ENCODE results near the gene RBPJL. TPM values are rescaled to one million over a fixed set of nuclear protein-coding genes. Genes with fewer than 3 reads are reported as not detected.

RBPJL gene
- total and polyA plus RNA-seq, 2 experiments from 2014 or later: not detected

DNA sequence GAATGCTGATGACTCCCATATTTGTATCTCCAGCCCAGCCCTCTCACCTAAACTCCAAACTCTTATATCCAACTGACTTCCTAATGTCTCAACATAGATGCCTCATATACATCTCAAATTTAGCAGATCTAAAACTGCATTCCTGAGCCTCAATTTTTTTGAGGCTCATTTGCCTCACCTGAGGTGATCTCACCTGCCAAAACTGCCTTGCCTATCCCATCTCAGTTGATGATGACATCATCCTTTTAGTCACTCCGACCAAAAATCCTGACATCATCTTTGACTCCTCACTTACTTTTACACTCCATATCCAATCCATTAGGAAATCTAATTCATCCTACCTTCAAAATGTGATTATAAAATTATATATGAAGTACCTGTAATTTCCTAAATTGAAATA lies 26.6 kb upstream of the RBPJL start:
- no peak overlapping the region for H3K27ac ChIP-seq
- H3K9me3 ChIP-seq (ENCODE audit: low read depth): no peaks in the 10 kb centered on the region
- no peaks in the 10 kb centered on the region for H3K27me3 ChIP-seq
- no peak overlapping the region for H2AFZ ChIP-seq
- WGBS (ENCODE audit: low lambda C conversion rate, missing lambda C conversion rate): 80% methylated on average over 1 of the region's 1 CpG
- no peaks in the 10 kb centered on the region for H3K79me2 ChIP-seq
- H3K4me2 ChIP-seq: no peak overlapping the region
- DNase-seq (ENCODE audit: low spot score): no peak
- H3K4me1 ChIP-seq (ENCODE audit: insufficient read depth): no peaks in the 10 kb centered on the region
- H3K36me3 ChIP-seq (replicated peaks; ENCODE audit: insufficient read depth, low read depth): no peaks in the 10 kb centered on the region
- TF ChIP-seq EZH2phosphoT487 (IDR thresholded peaks at IDR 0.05; ENCODE audit: low read depth, severe bottlenecking, unreplicated experiment) (no peak), EZH2 (IDR thresholded peaks at IDR 0.05; ENCODE audit: borderline replicate concordance) (no peak), CTCF (IDR thresholded peaks at IDR 0.05; ENCODE audit: poor library complexity) (no peak)
- H3K4me3 ChIP-seq: no peak overlapping the region
- H4K20me1 ChIP-seq (ENCODE audit: insufficient read depth, poor library complexity, severe bottlenecking): no peaks in the 10 kb centered on the region
- H3K9me2 ChIP-seq (replicated peaks; ENCODE audit: insufficient read depth): no peaks in the 10 kb centered on the region

DNA sequence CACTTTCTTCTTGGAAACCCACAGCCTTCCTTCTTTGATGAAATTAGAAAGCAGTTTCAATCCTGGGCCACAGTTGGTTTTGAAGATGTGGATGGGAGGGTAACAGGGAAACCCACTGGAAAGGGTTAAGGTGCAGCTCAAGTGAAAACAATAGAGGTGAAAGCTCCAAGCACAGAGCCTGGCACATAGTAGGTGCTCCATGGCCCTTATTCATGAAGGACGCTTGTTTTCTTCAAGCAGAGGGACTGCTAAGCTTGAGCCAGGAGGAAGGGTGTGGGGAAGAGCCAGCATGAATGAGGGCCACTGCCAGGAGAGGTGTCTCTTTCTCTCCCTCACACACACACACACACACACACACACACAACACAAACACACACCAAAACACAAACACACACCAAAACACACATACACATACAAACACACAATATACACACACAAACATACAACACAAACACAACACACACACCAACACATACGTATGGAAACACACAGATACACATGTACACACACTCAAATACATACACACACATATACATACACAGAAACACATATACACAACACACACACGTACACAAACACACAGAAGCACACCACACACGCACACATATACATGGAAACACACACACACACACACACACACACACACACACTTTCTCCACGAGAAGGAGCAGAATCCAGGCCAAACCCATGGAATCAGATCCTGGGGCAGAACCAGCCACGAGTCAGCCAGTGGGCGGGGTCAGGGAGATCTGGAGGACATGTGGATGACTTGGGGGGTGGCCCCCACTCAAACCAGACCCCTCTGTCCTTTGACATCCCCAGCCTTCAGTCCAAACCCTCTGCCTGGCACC lies 23.7 kb upstream of the RBPJL start:
- DNase-seq (ENCODE audit: low spot score): no peak
- 79% methylated on average over 7 of the region's 7 CpGs for WGBS (ENCODE audit: low lambda C conversion rate, missing lambda C conversion rate)
- no peak overlapping the region for H2AFZ ChIP-seq

GRCh38 chr20:45283551-45284057 lies 23.0 kb upstream of the RBPJL start:
- H3K9me2 ChIP-seq (replicated peaks; ENCODE audit: insufficient read depth): no peaks in the 10 kb centered on the region
- no peaks in the 10 kb centered on the region for H3K9me3 ChIP-seq (ENCODE audit: low read depth)
- DNase-seq (ENCODE audit: low spot score): no peak
- no peak overlapping the region for H2AFZ ChIP-seq
- H3K27ac ChIP-seq: no peak overlapping the region
- no peak overlapping the region for H3K4me2 ChIP-seq
- H3K36me3 ChIP-seq (replicated peaks; ENCODE audit: insufficient read depth, low read depth): no peaks in the 10 kb centered on the region
- no peak for TF ChIP-seq EZH2phosphoT487 (IDR thresholded peaks at IDR 0.05; ENCODE audit: low read depth, severe bottlenecking, unreplicated experiment)
- TF ChIP-seq CTCF (IDR thresholded peaks at IDR 0.05; ENCODE audit: poor library complexity): no peak
- TF ChIP-seq EZH2 (IDR thresholded peaks at IDR 0.05; ENCODE audit: borderline replicate concordance): no peak
- no peaks in the 10 kb centered on the region for H3K27me3 ChIP-seq
- H3K4me1 ChIP-seq (ENCODE audit: insufficient read depth): no peaks in the 10 kb centered on the region
- no peaks in the 10 kb centered on the region for H4K20me1 ChIP-seq (ENCODE audit: insufficient read depth, poor library complexity, severe bottlenecking)
- no peak overlapping the region for H3K4me3 ChIP-seq
- no peaks in the 10 kb centered on the region for H3K79me2 ChIP-seq
- WGBS (ENCODE audit: low lambda C conversion rate, missing lambda C conversion rate): 85% methylated on average over 4 of the region's 4 CpGs

More for the DNA sequence above, 23.7 kb upstream of the RBPJL start:
- H3K79me2 ChIP-seq: no peaks in the 10 kb centered on the region
- H3K27ac ChIP-seq: no peak overlapping the region
- no peaks in the 10 kb centered on the region for H3K9me2 ChIP-seq (replicated peaks; ENCODE audit: insufficient read depth)
- TF ChIP-seq CTCF (IDR thresholded peaks at IDR 0.05; ENCODE audit: poor library complexity) (no peak), EZH2phosphoT487 (IDR thresholded peaks at IDR 0.05; ENCODE audit: low read depth, severe bottlenecking, unreplicated experiment) (no peak), EZH2 (IDR thresholded peaks at IDR 0.05; ENCODE audit: borderline replicate concordance) (no peak)
- H3K27me3 ChIP-seq: no peaks in the 10 kb centered on the region
- no peaks in the 10 kb centered on the region for H3K36me3 ChIP-seq (replicated peaks; ENCODE audit: insufficient read depth, low read depth)
- no peak overlapping the region for H3K4me2 ChIP-seq
- no peak overlapping the region for H3K4me3 ChIP-seq
- H3K9me3 ChIP-seq (ENCODE audit: low read depth): no peaks in the 10 kb centered on the region
- H3K4me1 ChIP-seq (ENCODE audit: insufficient read depth): no peaks in the 10 kb centered on the region
- no peaks in the 10 kb centered on the region for H4K20me1 ChIP-seq (ENCODE audit: insufficient read depth, poor library complexity, severe bottlenecking)
